ENCODE results near the gene FHOD1.

The FHOD1 gene

DNA sequence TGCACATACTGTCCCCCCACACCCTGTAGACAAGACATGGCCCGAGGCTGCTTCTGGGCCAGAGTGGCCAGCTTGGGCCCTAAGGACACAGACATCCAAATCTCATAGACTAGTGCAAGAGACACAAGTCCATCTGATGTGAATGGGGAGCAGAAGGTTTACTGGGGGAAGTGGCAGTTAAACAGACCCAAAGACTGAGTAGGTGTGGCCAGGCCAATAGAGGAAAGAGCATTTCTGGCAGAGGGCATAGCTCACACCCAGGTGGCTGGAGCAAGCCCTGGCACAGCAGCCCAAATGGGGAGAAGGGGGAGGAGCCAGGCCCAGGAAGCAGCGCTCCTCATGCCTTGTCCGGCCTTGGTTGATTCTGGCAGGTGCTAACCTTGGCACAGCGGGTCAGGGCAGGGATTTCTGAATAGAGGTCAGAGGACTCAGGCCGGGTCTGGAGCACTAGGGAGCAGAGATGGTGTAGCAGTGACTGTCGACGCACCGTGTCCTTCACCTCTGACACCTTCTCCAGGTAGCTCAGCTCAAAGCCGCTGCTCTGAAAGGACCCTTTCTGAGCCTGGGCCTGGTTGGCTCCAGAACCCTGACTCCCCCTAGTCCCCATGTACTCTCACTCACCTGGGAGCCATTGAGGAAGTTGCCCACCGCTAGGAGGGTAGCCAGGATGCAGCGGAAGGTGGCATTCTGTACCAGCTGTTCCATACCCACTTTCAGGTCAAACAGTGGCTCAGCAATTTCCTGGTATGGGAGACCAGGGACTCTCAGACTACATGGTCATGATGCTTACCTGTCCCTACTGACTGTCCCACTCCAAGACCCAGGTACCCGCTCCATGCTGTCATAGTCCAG lies 16.2 kb downstream of the FHOD1 start:
- DNase-seq: no peak

GRCh38 chr16:67229906-67230808 lies 17.1 kb downstream of the FHOD1 start:
- no peak for DNase-seq

DNA sequence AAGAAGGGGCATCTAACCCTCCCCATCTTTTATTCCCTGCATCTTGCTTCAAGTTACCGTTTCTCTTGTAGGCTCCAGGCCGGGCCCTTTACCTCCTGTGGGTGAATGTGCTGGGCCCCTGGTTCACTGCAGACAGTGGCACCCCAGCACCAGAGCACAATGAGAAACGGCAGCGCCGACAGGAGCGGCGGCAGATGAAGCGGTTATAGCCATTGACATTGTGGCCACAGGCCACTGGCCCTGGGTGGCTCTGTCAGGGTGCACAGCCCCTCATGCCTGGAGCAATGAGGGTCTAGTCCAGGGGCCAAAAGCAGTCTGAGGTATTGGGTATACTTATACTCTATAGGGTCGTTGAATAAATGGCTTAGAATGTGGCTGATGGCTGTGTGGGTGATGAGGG lies 18.4 kb downstream of the FHOD1 start:
- DNase-seq: no peak

- no peak for DNase-seq
Measured at GRCh38 chr16:67228034-67228785, 19.1 kb downstream of the FHOD1 start.

DNA sequence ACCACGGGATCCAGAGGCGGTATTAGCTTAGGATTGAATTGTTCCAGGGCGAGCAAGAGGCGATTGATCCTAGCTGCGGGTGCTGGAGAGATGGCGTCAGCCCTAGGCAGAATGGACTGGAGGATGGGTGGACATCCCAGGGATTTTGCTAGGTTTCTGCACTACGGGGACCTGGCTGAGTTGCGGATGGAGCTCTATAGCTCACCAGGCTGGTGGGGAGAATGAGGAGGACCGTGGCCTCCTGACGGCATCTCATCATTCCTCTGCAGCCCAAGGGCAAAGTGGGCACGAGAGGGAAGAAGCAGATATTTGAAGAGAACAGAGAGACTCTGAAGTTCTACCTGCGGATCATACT lies 19.7 kb downstream of the FHOD1 start:
- DNase-seq: no peak

GRCh38 chr16:67226804-67227566 lies 20.3 kb downstream of the FHOD1 start, which contains the start of gene TMEM208:
TSS of gene TMEM208 (plus strand) at chr16:67227130. CDS start at chr16:67227219, 89 bp downstream.
- DNase-seq: peak; percentile 98

GRCh38 chr16:67226295-67226803 lies 20.9 kb downstream of the FHOD1 start:
- no peak for DNase-seq

DNA sequence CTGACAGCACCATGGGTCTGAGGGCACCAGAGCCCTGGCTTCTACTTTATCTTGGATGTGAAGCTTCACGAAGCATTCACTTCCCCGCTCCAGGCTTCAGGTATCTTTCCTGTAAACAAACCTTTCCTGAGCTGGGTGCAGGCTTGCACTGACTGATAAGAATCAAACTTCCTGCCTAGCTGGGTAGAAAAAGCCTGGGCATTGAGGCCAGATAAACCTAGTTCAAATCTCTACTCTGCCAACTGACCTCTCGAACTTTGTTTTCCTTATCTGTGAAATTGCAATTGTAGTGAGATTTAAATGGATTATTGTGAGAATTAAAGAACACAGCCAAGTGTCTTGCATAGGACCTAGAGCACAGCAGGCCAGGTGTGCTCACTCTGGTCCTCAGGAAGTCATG lies 23.3 kb downstream of the FHOD1 start:
- DNase-seq: no peak

DNA sequence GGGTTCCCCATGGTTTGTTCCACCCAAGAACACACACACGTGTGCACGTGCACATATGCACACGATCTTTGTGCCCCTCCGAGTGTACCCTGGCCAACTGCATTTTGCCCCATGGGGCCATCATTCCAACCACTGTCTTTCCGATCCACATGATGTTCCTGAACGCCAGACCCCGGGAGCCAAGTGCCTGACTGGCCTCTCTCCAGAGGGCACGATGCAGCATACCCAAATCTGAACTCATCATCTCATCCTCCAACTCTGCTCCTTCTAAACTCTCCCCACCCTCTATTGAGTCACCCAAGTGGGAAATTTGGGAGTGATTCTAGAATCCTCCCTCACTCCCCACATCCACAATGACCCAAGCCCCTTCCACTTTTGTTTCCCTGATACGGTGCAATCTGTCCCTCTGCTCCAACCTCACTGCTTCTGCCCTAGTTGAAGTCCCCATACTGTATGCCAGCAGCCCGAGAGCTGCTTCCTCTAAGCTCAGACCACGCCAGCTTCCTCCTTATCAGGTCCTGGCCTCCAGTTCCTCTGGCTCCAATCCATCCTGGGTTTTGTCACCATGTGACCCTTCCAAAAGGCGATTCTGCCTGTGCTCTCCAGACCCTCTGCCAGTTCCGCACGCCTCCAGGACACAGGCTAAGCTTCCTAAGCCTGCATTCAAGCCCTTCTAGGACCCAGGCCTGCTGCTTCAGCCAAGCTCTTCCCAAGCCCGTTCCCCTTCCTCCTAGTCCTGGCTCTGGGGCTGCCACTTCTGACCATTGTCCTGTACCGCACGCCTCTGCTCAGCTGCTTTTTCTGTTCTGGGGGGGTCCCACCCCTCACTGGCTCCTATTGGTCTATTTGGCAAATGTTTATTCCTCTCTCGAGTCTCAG lies 30.4 kb downstream of the FHOD1 start:
- no peak for DNase-seq

GRCh38 chr16:67215706-67216105 lies 31.6 kb downstream of the FHOD1 start:
- no peak for DNase-seq

DNA sequence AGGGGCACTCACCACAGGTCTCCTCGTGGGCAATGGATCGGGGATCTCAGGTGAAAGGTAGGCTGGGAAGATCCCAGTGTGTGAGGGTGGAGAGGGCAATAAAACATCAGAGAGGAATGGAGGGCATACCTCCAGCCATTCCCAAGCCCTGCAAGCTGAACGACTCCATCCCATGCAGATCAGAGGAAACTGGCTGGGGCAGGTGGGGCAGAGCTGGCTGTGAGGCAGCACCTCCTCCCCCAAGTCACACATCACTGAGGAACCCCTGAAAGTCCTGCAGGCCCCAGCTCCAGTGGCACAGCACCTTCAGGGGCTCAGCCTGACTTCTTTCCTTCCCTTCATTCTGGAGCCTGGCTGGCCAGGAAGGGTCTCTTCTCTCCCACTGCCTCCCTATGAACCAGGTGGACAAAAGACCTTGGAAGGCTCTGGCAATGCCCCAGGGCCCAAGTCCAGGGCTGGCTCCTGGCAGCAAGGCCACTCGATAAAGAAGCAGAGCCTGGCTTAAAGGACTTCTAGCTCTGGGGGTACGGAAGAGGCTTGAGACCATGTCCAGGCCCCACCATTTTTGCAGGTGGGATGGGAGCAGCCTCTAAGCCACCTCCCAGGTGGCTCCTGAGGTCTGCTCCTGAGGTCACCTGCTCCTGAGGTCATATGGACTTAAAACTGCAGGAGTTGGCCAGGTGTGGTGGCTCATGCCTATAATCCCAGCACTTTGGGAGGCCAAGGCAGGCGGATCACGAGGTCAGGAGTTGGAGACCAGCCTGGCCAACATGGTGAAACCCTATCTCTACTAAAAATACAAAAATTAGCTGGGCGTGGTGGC lies 33.9 kb downstream of the FHOD1 start:
- DNase-seq: no peak

DNA sequence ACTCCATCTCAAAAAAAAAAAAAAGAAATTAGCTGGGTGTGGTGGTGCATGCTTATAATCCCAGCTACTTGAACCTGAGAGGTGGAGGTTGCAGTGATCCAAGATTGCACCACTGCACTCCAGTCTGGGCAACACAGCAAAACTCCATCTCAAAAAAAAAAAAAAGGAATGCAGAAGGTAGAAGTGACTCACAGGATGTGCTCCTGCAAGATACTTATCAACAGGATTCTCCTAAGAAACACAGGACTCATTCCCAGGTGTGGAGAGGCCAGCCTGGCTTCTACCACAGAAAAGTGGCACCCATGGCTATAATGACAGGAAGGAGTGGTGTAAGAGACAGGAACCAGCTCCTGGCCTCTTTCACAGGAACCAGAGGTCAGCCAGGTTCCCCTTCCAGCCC lies 34.5 kb downstream of the FHOD1 start:
- DNase-seq: no peak

GRCh38 chr16:67211674-67212073 lies 35.6 kb downstream of the FHOD1 start:
- DNase-seq: no peak

GRCh38 chr16:67210069-67210937 lies 37.0 kb downstream of the FHOD1 start:
- DNase-seq: no peak

DNA sequence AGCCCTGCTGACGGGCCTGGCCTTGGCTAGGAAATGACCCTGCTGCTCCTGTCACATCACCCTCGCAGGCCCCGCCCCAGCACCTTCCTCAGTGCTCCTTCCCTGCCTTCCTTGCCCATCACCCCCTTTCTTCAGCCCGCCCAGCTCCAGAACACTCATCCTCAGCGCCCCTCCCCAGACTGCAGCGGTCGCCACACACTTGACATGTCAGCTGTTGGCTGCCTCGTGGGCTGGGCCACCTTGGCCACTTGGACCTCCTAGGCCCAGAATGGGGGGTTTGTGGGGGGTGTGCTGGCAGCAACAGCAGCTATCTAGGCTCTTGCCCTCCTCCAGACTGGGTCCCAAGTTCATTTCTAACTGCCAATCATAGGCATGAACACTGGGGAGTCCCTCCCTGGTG lies 37.7 kb downstream of the FHOD1 start:
- DNase-seq: no peak

GRCh38 chr16:67208154-67208896 lies 39.0 kb downstream of the FHOD1 start:
- no peak for DNase-seq

GRCh38 chr16:67207249-67208091 lies 39.8 kb downstream of the FHOD1 start:
- peak; percentile 43 for DNase-seq

Data from DMS53 (cell line).